GM12874 (cell line): ENCODE results near the gene TASL.

Source experiments
- TF ChIP-seq, protein P1 (sequence below): IDR thresholded peaks from 2 replicates; pipeline ENCODE4 v1.5.1; 2011; ENCODE audit warnings: low read depth, mild to moderate bottlenecking, control low read depth, low read length, moderate library complexity; ENCODE audit not compliant: insufficient read depth

Gene TASL

DNA sequence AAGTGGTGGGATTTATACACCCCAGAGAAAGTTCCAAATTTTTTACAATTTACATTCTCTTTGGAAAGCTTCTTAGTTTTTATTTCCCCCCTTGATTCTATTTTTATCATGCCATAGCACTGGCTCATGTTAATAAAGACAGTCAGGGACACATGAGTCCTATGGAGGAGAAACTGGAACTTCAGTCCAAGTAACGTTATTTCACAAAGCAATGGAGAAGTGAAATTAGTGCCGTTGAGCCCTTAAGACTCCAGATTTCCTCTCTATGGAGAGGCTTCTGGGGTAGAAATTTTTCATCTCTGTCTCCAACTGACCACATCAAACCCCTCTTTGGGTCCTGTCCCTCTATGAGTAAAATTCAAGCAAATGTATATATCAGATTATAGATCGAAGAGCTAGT, 12.8 kb upstream of the TASL start:
- TF ChIP-seq, protein P1, sequence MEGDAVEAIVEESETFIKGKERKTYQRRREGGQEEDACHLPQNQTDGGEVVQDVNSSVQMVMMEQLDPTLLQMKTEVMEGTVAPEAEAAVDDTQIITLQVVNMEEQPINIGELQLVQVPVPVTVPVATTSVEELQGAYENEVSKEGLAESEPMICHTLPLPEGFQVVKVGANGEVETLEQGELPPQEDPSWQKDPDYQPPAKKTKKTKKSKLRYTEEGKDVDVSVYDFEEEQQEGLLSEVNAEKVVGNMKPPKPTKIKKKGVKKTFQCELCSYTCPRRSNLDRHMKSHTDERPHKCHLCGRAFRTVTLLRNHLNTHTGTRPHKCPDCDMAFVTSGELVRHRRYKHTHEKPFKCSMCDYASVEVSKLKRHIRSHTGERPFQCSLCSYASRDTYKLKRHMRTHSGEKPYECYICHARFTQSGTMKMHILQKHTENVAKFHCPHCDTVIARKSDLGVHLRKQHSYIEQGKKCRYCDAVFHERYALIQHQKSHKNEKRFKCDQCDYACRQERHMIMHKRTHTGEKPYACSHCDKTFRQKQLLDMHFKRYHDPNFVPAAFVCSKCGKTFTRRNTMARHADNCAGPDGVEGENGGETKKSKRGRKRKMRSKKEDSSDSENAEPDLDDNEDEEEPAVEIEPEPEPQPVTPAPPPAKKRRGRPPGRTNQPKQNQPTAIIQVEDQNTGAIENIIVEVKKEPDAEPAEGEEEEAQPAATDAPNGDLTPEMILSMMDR, result no peak

DNA sequence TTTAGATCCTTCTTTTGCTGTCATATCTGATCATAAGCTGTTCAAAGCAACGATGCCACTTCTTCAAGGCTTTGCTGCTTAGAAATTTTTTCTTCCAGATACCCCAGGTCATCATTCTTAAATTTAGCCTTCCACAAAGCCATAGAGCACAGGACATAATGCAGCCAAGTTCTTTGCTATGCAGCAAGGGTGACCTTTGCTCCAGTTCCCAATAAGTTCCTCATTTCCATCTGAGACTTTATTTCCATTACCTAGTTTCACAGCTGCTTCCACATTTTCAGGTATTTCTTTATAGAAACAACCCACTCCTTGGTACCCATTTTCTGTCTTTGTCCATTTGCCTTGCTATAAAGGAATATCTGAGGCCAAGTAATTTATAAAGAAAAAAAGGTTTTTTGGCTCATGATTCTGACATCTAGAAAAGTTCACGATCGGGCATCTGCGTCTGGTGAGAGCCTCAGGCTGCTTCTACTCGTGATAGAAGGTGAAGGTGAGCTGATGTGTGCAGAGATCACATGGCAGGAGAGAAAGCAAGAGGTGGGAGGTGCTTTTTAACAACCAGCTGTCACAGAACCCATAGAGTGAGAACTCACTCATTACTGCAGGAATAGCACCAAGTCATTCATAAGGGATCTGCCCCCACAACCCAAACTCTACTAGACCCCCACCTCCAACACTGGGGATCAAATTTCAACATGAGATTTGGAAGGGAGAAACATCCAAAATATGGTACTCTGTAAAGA, 11.8 kb upstream of the TASL start:
- TF ChIP-seq, protein P1, result no peak

DNA sequence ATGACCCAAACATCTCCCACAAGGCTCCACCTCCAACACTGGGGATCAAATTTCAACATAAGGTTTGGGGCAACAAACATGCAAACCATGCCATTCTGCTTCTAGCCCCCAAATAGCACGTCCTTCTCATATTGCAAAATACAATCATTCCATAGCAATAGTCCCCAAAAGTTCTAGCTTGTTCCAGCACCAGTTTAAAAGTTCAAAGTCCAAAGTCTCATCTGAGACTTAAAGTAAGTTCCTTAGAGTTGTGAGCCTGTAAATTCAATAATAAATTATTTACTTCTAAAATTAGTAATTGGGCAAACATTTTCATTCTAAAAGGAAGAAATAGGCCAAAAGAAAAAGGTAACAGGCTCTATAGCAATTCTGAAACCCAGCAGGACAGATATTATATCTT, 8.9 kb upstream of the TASL start:
- TF ChIP-seq, protein P1, result no peak

DNA sequence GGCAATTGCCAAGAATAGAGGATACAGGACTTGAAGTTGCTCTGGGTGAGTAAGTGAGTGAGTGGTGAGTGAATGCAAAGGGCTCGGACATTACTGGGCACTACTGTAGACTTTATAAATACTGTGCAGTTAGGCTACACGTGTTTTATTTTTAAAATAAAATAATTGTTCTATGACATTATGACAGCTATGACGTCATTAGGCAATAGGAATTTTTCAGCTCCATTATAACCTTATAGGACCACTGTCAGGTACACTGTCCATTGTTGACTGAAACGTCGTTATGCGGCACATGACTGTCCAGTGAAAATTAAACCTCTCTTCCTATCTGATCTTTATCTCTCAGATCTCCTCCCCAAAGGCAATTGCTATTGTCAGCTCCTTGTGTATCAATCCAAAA, 5.1 kb upstream of the TASL start:
- TF ChIP-seq, protein P1, result no peak

DNA sequence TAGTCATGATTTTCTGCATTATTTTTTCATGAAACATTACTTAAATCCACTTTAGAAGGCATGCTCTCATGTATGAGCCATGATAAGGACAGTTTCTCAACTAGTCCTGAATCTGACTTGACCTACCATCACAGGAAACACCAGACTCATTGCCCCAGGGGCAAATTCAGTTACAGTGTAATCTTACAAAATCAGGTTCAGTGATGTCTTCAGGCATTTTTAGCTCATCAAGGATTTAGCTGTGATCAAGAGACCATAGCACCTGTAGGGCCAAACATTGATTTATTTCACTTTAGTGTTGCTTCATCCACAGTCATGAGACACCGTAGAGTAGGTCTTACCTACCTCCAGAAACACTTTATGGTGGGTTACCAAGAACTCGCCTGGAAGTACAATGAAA, 3.1 kb upstream of the TASL start:
- TF ChIP-seq, protein P1, result no peak

DNA sequence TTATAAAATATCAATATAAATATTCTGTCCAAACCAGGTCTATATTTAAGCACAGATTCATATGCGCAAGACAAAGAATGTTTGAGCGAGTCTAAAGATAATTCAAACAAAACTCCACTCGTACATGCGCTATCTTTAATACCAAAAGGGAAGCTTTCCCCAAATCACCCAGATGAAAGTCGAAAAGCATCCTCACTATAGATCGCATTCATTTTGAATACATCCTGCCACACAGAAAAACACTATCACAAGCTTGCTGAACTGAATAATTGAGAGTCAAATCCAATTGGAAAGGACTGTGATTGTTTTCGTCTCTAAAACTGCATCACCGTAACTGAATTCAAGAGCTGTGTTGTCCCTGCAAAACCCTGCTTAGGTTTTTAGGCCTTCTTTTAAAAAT, 685 bp downstream of the TASL start:
- TF ChIP-seq, protein P1, result no peak

DNA sequence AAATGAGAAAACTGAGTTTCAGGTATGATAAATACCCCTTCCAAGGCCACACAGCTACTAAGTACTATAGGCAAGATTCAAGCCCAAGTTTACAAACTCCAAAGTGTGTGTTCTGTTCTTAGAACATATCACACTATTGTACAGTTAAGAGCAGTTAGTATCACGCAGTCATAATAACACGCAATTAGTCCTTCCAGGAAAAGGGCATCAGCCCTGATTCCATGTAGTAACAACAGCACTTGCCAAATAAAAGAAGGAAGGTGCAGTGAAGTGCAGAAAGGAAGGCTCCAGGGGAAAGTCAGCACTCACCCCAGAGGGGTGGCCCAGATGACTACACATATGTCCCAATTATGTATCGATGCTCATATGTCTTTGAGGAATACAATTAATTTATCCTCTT, 4.4 kb downstream of the TASL start:
- TF ChIP-seq, protein P1, result no peak

DNA sequence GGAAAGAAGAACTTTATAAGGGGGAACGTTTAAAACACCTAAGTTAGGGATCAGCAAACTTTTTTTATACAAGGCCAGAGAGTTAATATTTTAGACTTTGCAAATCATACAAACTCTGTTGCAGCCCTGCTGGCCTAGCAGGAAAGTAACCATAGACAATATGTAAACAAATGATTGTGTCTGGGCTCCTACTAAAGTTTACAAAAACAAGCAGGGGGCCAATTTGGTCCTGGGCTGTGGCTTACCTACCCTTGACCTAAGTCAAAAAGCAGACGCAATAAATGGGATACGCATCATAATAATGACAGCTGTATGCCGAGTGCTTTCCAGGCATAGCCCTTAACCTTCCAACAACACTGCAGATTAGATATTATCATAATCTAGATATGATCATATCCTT, 4.9 kb downstream of the TASL start:
- TF ChIP-seq, protein P1, result no peak
